Measurements from ENCODE around the gene BARHL1. TPM values are rescaled to one million over a fixed set of nuclear protein-coding genes. Genes with fewer than 3 reads are reported as not detected.

Gene BARHL1
- total RNA-seq, 1 donor from 2014 or later, result not detected

GRCh38 chr9:132637351-132637750 lies 54.9 kb downstream of the BARHL1 start:
- intact Hi-C loops (cut with DNase I), result no loop called here
- DNase-seq (ENCODE audit: low spot score), result no peak

- intact Hi-C loops (cut with DNase I), result no loop called here
Observed at GRCh38 chr9:132637801-132638200, 55.4 kb downstream of the BARHL1 start.

GRCh38 chr9:132638240-132638639 lies 55.8 kb downstream of the BARHL1 start:
- intact Hi-C loops (cut with DNase I), result no loop called here

More at GRCh38 chr9:132637801-132638200, 55.4 kb downstream of the BARHL1 start:
- DNase-seq (ENCODE audit: low spot score), result no peak

GRCh38 chr9:132639322-132639721 lies 56.9 kb downstream of the BARHL1 start:
- no peak for DNase-seq (ENCODE audit: low spot score)
- intact Hi-C loops (cut with DNase I), result no loop called here

More at GRCh38 chr9:132638240-132638639, 55.8 kb downstream of the BARHL1 start:
- DNase-seq (ENCODE audit: low spot score), result no peak

Other genes starting within 250 kb of the BARHL1 start
- 30.0 TPM for gene SETX, start 227.6 kb upstream of the BARHL1 start, total RNA-seq
- 16.5 TPM for gene TTF1, start 175.8 kb upstream of the BARHL1 start, total RNA-seq
- gene CFAP77, start 172.4 kb upstream of the BARHL1 start, total RNA-seq, result 1.2 TPM
- 5.7 TPM for gene DDX31, start 87.4 kb downstream of the BARHL1 start, total RNA-seq
- gene GTF3C4, start 87.9 kb downstream of the BARHL1 start, total RNA-seq, result 8.5 TPM